NT2/D1 (cell line): ENCODE results near the gene FPR1.

Experiments
- DNase-seq: peaks from one replicate; pipeline ENCODE4 v3.0.0-alpha.2; 2011; ENCODE audit warnings: low read depth, low spot score
- H3K27me3 ChIP-seq: 2 replicates; pipeline ENCODE4 v1.6.0; 2011; ENCODE audit warnings: mild to moderate bottlenecking; ENCODE audit not compliant: insufficient read length, insufficient read depth
- H3K36me3 ChIP-seq: 2 replicates; pipeline ENCODE4 v1.6.1; 2011; ENCODE audit warnings: mild to moderate bottlenecking, low read length, mixed read lengths; ENCODE audit not compliant: insufficient read depth, insufficient read length
- H3K4me1 ChIP-seq: 2 replicates; pipeline ENCODE4 v1.5.1; 2011; ENCODE audit not compliant: insufficient read depth, insufficient read length
- H3K4me3 ChIP-seq: 2 replicates; pipeline ENCODE4 v1.5.1; 2011; ENCODE audit warnings: low read depth; ENCODE audit not compliant: insufficient read length
- H3K9ac ChIP-seq: 2 replicates; pipeline ENCODE4 v1.6.0; 2011; ENCODE audit warnings: low read depth; ENCODE audit not compliant: insufficient read length
- H3K9me3 ChIP-seq: 2 replicates; pipeline ENCODE4 v1.5.1; 2011; ENCODE audit warnings: mild to moderate bottlenecking, low read length; ENCODE audit not compliant: insufficient read depth
- SUZ12 ChIP-seq: IDR thresholded peaks from 2 replicates; pipeline ENCODE4 v1.6.1; 2011; ENCODE audit not compliant: insufficient read length, insufficient read depth; ENCODE audit errors: extremely low read depth
- YY1 ChIP-seq: IDR thresholded peaks from 2 replicates; pipeline ENCODE4 v1.6.1; 2011; ENCODE audit not compliant: insufficient read length, insufficient read depth
- ZNF274 ChIP-seq: IDR thresholded peaks from 2 replicates; pipeline ENCODE4 v1.6.1; 2011; ENCODE audit warnings: mild to moderate bottlenecking, low read depth, low read length

FPR1 gene

DNA sequence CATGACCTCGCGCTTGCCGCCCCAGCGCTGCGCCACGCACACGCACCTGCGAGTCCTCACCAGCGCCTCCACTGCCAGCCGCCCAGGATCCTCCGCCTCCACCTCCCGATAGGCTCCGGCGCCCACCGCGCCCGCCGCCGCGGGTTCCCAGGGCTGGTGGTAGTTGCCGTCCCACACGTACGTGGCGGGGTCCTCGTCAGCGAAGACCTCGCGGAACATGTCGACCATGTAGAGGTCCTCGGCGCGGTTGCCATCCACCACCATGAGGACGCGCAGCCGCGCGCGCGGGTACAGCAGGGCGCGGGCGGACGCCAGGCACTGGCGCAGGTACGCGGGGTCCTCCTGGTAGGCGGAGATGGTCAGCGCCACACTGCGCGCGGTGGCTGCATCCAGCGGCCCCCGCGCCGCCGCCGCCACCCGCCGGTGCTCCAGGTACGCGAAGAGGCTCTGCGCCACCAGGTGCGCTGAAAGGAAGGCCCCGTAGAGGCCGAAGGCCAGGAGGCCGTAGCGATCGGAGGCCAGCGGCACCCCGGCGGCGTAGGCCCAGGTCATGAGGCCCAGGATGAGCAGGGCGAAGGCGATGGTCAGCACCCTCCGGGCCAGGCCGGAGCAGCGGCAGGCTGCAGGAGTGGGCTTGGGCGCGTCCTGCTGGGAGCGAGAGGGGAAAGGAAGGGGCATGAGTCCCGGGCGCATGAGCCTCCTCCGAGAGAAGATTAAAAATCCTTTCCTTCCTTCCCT is 32.3 kb downstream of the FPR1 start:
- TF ChIP-seq ZNF274 (no peak), YY1 (no peak), SUZ12 (no peak)
- Histone ChIP-seq H3K27me3 (peaks cover 37% of the 10 kb centered on the region), H3K9me3 (no peaks in the 10 kb centered on the region), H3K9ac (peak overlapping the region; percentile 77), H3K4me1 (no peaks in the 10 kb centered on the region), H3K36me3 (no peaks in the 10 kb centered on the region), H3K4me3 (peak overlapping the region; percentile 62)
- no peak for DNase-seq

DNA sequence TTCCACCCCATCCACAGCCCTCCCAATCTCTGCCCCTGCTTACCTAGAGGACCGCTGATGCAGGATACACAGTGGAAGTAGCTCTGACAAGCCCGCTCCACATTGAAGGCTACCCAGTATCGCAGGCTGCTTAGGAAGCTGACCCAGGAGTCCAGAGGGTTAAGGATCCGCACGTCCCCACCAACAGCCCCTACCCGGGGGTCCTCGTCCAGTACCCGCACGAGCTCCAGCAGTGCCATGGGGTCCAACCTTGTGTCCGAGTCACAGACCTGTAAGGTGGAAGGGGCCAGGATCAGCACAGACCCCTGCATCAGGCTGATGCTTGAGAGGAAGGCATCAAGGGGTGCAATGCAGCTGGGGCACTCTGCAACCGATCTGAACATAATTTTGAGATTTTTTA is 34.8 kb downstream of the FPR1 start:
- no peak overlapping the region for H3K9ac ChIP-seq
- TF ChIP-seq SUZ12 (no peak), ZNF274 (no peak), YY1 (no peak)
- peaks cover 37% of the 10 kb centered on the region for H3K27me3 ChIP-seq

DNA sequence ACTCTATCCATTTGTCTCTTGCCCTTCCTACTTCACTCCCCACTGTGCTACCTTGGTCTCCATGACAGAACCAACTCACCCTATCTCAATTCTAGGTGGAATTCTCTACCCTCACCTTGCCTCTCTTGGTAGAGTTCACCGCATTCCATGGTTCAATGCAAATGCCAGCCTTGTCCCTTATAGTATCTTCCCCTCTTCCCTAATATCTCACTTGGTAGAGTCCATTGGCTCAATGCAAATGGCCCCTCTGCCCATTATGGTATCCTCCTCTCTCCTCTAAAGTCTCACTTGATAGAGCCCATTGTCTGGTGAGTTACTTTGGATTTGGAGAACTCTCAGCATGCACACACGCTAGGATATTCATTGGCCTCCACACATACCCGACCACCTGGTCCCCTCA is 35.8 kb downstream of the FPR1 start:
- Histone ChIP-seq H3K27me3 (peaks cover 35% of the 10 kb centered on the region), H3K4me1 (peaks cover 2% of the 10 kb centered on the region), H3K9me3 (no peaks in the 10 kb centered on the region), H3K4me3 (no peak overlapping the region), H3K9ac (no peak overlapping the region), H3K36me3 (no peaks in the 10 kb centered on the region)
- no peak for TF ChIP-seq ZNF274
- TF ChIP-seq YY1: no peak
- TF ChIP-seq SUZ12: no peak
- DNase-seq: no peak

More for the DNA sequence above, 34.8 kb downstream of the FPR1 start:
- DNase-seq: no peak
- H3K9me3 ChIP-seq: no peaks in the 10 kb centered on the region
- no peaks in the 10 kb centered on the region for H3K36me3 ChIP-seq
- no peak overlapping the region for H3K4me3 ChIP-seq
- H3K4me1 ChIP-seq: peaks cover 2% of the 10 kb centered on the region

DNA sequence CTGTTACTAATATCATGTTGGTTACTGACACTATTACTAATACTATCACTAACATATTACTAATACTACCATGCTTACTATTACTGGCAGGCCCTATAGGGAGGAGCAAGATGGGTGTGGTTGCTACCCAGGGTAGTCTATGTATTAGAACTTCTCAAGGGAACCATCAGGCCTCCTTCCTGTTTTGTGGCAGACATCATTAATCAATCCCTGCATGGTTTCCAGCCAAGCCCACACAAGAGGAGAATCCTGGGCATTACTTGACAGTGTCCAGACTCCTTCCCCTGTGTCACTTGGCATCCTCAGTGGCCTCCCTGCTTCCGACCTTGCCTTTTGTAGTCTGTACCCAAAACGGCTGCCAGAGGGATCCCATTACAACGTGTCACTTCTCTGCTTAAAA is 36.8 kb downstream of the FPR1 start:
- no peaks in the 10 kb centered on the region for H3K36me3 ChIP-seq
- H3K4me1 ChIP-seq: peaks cover 2% of the 10 kb centered on the region
- H3K4me3 ChIP-seq: no peak overlapping the region
- H3K9me3 ChIP-seq: no peaks in the 10 kb centered on the region
- TF ChIP-seq ZNF274 (no peak), SUZ12 (no peak), YY1 (no peak)
- H3K27me3 ChIP-seq: peaks cover 35% of the 10 kb centered on the region
- no peak overlapping the region for H3K9ac ChIP-seq
- no peak for DNase-seq

DNA sequence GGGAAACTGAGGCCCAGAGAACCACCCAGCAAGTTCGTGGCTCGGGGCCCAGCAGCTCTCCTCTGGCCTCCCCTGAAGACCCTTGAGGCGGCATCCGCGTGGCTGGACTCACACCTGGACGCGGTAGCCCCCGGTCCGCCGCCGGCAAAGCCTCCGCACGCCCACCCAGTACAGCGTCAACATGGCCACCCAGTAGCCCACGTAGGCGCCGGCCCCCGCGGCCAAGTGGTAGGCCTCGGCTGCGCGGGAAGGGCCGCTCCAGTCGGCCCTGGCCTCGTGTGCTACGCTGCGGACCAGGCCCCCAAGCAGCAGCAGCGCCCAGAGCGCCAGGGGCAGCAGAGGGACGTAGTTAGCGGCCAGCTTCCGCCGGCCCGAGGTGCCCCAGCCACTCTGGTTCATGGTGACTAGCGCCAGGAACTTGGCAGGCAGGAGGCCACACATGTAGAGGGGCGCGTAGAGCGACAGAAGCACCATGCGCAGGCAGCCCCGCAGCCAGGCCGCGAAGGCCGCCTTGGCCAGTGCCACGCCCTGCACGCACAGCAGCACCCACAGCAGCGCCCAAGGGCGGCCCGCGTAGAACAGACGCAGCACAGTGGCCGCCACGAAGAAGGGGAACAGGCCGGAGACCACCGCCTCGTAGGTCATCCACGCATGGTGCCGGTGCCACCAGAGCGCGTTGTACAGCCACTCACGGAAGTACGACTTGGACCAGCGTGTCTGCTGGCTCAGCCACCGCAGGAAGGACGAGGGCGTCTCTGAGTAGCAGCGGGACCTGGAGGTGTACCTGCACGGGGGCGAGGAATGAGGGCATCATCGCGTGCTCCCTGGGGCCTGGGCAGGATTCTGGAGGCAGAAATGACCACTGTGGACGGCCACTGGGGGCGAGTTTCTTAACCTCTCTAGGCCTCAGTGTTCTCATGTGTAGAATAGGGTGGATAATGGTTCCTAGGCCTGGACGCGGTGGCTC is 38.1 kb downstream of the FPR1 start:
- Histone ChIP-seq H3K9me3 (no peaks in the 10 kb centered on the region), H3K27me3 (peaks cover 22% of the 10 kb centered on the region), H3K9ac (no peak overlapping the region), H3K4me3 (no peak overlapping the region), H3K4me1 (peaks cover 2% of the 10 kb centered on the region), H3K36me3 (no peaks in the 10 kb centered on the region)
- DNase-seq: no peak
- no peak for TF ChIP-seq ZNF274
- TF ChIP-seq YY1: no peak
- no peak for TF ChIP-seq SUZ12

DNA sequence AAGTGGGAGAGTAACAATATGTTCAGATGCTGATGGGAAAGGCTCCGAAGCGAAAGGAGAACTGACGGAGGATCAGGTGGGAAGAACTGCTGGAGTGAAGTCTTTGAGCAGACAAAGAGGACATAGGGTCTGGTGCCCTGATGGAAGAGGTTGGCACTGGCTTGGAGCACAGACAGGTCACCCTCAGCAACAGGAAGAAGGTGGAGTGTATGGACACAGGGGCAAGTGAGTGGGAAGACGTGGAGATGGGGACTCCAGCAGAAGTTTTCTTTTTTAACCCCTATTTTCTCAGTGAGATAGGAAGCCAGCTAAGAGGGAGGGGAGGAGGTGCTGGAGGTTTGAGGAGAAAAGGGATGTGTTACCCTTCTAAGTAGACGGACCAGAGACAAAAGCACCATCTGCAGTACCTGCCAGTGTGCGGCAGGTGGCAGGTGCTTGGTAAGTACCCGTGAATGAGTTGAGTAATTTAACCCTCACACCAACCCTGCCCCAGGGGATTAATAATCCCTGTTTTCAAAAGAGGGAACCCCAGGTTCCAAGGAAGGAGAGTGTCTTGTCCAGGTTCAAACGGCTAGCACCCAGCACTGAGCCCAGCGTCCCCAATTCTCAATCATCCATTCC is 39.1 kb downstream of the FPR1 start:
- no peak overlapping the region for H3K9ac ChIP-seq
- no peak for DNase-seq
- peaks cover 2% of the 10 kb centered on the region for H3K4me1 ChIP-seq
- H3K36me3 ChIP-seq: peaks cover 6% of the 10 kb centered on the region
- no peak overlapping the region for H3K4me3 ChIP-seq
- peaks cover 12% of the 10 kb centered on the region for H3K27me3 ChIP-seq
- TF ChIP-seq YY1 (no peak), ZNF274 (no peak), SUZ12 (no peak)
- no peaks in the 10 kb centered on the region for H3K9me3 ChIP-seq
